Thoracic aorta (tissue), 2 donors: ENCODE data around the gene ADGRL3. TPM values are rescaled to one million over a fixed set of nuclear protein-coding genes. Genes with fewer than 3 reads are reported as not detected.

Source experiments
- ATAC-seq: fragments of 150-250 bp; one replicate; pipeline ENCODE4 v1.8.0; 2017; ENCODE audit warnings: low read depth; ENCODE audit not compliant: insufficient number of reproducible peaks, low FRiP score
- DNase-seq: peaks from one replicate; pipeline ENCODE4 v3.0.0-alpha.2; 2020; ENCODE audit warnings: low spot score
- H3K27ac ChIP-seq, 2 donors: fragments of 200-600 bp; sonication (generic); 1 replicate in 1 of 2; 2 replicates in 1 of 2; pipeline ENCODE4 v1.5.1; 2016; ENCODE audit warnings: mild to moderate bottlenecking in 2 of 2, moderate library complexity in 2 of 2
- H3K27me3 ChIP-seq: fragments of 200-600 bp; sonication (generic); replicated peaks from 2 replicates; pipeline ENCODE4 v1.6.0; 2016; ENCODE audit warnings: mild to moderate bottlenecking; ENCODE audit not compliant: insufficient read depth
- H3K36me3 ChIP-seq: fragments of 200-600 bp; sonication (generic); one replicate; pipeline ENCODE4 v1.5.1; 2016
- H3K4me1 ChIP-seq, 2 donors: fragments of 200-600 bp; sonication (generic); 1 replicate in 1 of 2; 2 replicates in 1 of 2; pipeline versions ENCODE4 v1.5.1 to v1.6.0; 2016; ENCODE audit warnings: low read depth in 2 of 2, mild to moderate bottlenecking in 1 of 2; ENCODE audit not compliant: control insufficient read depth in 1 of 2
- H3K4me3 ChIP-seq: fragments of 200-600 bp; sonication (generic); 2 replicates; pipeline ENCODE4 v1.5.1; 2016; ENCODE audit warnings: mild to moderate bottlenecking
- H3K9me3 ChIP-seq: fragments of 200-600 bp; sonication (generic); 2 replicates; pipeline ENCODE4 v1.5.1; 2016
- CTCF ChIP-seq: fragments of 200-600 bp; sonication (generic); IDR thresholded peaks from one replicate; pipeline ENCODE4 v1.5.1; 2019; ENCODE audit warnings: antibody characterized with exemption
- total RNA-seq, 2 donors: library from RNA; depleted of rRNA; stranded (reverse); fragments of >200 nt; gene quantifications; one replicate each; pipeline versions ENCODE4 v1.1.0 to v1.2.3, GENCODE V29; 2016

The ADGRL3 gene
- total RNA-seq, 2 donors from 2014 or later, result 17.5 to 18.1 TPM

DNA sequence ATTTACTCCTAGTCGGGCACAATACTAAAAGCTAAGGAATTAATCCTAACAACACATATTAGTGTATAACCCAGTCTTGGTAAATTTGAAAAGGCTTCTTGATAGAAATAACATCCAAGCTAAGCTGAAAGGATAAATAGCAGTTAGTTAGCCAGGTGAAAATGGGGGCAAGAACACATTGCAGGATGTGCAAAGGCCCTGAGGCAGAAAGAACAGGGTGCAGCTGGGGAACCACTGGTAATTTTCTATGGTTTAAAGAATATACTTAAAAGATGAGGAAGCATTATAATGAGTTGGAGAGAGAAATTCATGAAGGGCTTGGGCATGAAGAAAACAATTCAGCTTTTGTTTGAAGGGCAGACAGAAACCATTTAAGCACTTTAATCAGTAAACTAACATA lies 689.0 kb downstream of the ADGRL3 start:
- ATAC-seq, result no peak
- Histone ChIP-seq H3K27me3 (no peaks in the 10 kb centered on the region), H3K9me3 (no peaks in the 10 kb centered on the region), H3K4me3 (no peak overlapping the region), H3K36me3 (no peaks in the 10 kb centered on the region), H3K27ac (no peak overlapping the region), H3K4me1 (no peaks in the 10 kb centered on the region)
- TF ChIP-seq CTCF, result no peak
- DNase-seq, result no peak

DNA sequence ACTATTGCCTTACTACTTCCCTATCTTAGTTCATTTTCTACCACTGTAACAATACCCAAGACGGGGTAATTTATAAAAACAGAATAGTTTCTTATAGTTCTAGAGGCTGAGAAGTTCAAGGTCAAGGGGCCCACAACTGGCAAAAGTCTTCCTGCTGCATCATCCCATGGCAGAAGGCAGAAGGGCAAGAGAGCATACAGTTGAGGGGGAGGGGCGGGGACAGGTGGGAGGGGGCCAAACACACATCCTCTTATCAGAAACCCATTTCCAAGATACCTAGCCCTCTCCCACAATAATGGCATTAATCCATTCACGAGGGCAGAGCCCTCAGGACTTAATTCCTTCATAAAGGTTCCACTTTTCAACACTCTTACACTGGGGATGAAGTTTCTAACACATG lies 690.2 kb downstream of the ADGRL3 start:
- TF ChIP-seq CTCF, result no peak
- Histone ChIP-seq H3K27me3 (no peaks in the 10 kb centered on the region), H3K4me1 (no peaks in the 10 kb centered on the region), H3K4me3 (no peak overlapping the region), H3K36me3 (no peaks in the 10 kb centered on the region), H3K27ac (no peak overlapping the region), H3K9me3 (no peaks in the 10 kb centered on the region)
- DNase-seq, result no peak
- ATAC-seq, result no peak

DNA sequence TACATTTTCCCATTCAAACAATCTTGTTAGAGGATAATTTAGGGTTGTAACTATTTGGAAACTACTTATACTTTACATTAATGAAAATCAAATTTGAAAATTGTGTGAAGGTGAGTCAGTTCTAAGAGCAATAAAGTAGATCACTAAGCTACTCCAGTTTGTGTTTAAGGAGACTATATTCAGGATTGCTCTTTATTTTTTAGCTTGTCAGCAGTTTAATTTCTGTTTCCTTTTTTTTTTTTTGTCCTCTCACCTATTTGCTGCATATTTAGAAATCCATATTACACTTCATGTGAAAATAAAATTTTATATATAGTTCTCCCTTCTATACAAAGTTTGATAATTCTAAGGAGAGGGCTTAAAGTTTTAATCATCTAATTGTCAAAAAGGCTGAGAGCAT lies 691.8 kb downstream of the ADGRL3 start:
- H3K36me3 ChIP-seq, result no peaks in the 10 kb centered on the region
- H3K4me3 ChIP-seq, result no peak overlapping the region
- no peak overlapping the region for H3K27ac ChIP-seq
- H3K4me1 ChIP-seq, result no peaks in the 10 kb centered on the region
- DNase-seq (no peak), ATAC-seq (no peak)
- H3K27me3 ChIP-seq, result no peaks in the 10 kb centered on the region
- TF ChIP-seq CTCF, result no peak
- H3K9me3 ChIP-seq, result no peaks in the 10 kb centered on the region

DNA sequence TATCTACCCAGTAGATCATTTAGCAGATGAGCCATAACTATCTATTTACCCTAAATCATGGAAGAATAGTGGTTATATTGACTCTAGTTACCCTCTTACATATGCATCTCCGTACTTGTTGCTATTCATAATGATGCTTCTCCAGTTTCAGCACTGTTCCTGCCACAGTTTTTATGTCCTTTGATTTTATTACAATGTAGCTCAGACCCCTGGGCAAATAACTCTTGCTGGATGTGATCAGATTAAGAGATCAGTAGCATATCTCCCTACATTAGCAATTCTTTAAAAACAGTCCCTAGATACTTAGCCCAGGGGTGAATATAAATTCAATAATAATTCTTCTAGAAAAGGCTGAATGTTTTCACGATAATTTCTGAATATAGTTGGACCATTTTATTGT lies 696.5 kb downstream of the ADGRL3 start:
- DNase-seq (no peak), ATAC-seq (no peak)
- H3K27ac ChIP-seq, result no peak overlapping the region
- no peak for TF ChIP-seq CTCF
- H3K9me3 ChIP-seq, result no peaks in the 10 kb centered on the region
- H3K36me3 ChIP-seq, result no peaks in the 10 kb centered on the region
- no peak overlapping the region for H3K4me3 ChIP-seq
- no peaks in the 10 kb centered on the region for H3K4me1 ChIP-seq
- no peaks in the 10 kb centered on the region for H3K27me3 ChIP-seq

DNA sequence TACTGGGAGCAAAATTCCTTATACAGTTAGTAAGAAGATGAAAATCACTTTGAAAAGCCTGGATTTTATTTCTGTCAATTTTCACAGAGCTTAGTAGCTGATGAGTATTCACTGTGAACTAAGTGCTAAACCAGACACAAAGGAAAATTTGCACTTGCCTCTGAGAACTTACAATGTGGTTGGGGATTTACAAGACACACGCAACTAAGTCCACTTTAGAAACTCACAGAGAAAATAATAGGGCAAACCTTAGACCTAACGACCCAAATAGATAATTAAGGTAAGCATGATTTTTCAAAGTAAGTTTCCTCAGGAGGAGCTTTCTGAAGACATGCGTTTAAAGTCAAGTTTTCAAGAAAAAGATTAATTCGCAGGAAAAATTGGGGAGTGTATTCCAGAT lies 708.9 kb downstream of the ADGRL3 start:
- Histone ChIP-seq H3K9me3 (no peaks in the 10 kb centered on the region), H3K27ac (no peak overlapping the region), H3K4me3 (no peak overlapping the region), H3K36me3 (no peaks in the 10 kb centered on the region), H3K27me3 (no peaks in the 10 kb centered on the region), H3K4me1 (no peaks in the 10 kb centered on the region)
- TF ChIP-seq CTCF, result no peak
- ATAC-seq (no peak), DNase-seq (no peak)
